Type B pancreatic cell (in vitro differentiated cells): ENCODE data around the gene SLC38A1. TPM values are rescaled to one million over a fixed set of nuclear protein-coding genes. Genes with fewer than 3 reads are reported as not detected.
A peak's percentile ranks its signal among the peaks of the same experiment; 100 is the strongest.
"Not testable (repeated sequence)": the region's sequence is repeated elsewhere in the genome, so short reads cannot be mapped to it uniquely, and the experiment has no call there.

Source experiments
- DNase-seq: peaks from one replicate; pipeline ENCODE4 v3.0.0; 2021; ENCODE audit warnings: mixed read lengths; ENCODE audit not compliant: unreplicated experiment; ENCODE audit errors: extremely low spot score
- H3K27ac Mint-ChIP-seq: 2 replicates; pipeline ENCODE4 v1.8.0; 2021; ENCODE audit warnings: mild to moderate bottlenecking, mixed read lengths
- H3K27me3 Mint-ChIP-seq: 2 replicates; pipeline ENCODE4 v1.8.0; 2021; ENCODE audit warnings: mixed read lengths
- H3K36me3 Mint-ChIP-seq: 2 replicates; pipeline ENCODE4 v1.8.0; 2021; ENCODE audit warnings: mixed read lengths
- H3K4me1 Mint-ChIP-seq: one replicate; pipeline ENCODE4 v1.8.0; 2021; ENCODE audit warnings: mixed read lengths; ENCODE audit not compliant: unreplicated experiment
- H3K4me3 Mint-ChIP-seq: 2 replicates; pipeline ENCODE4 v1.8.0; 2021; ENCODE audit warnings: mild to moderate bottlenecking, mixed read lengths
- H3K9me3 Mint-ChIP-seq: 2 replicates; pipeline ENCODE4 v1.8.0; 2021; ENCODE audit warnings: mixed read lengths
- CTCF ChIP-seq: fragments of 200-600 bp; sonication (generic); conservative IDR thresholded peaks from 2 replicates; pipeline ENCODE4 v1.5.0; 2021; ENCODE audit warnings: antibody characterized with exemption, mild to moderate bottlenecking
- total RNA-seq: library from RNA; stranded (reverse); gene quantifications from 2 replicates; pipeline ENCODE4 v1.2.1, GENCODE V29; 2021; ENCODE audit warnings: low replicate concordance

SLC38A1 gene
- total RNA-seq, 1 donor from 2014 or later = 99.8 TPM

- no peak overlapping the region for H3K4me3 Mint-ChIP-seq
- peaks cover 34% of the 10 kb centered on the region for H3K36me3 Mint-ChIP-seq
- no peak for TF ChIP-seq CTCF
- H3K4me1 Mint-ChIP-seq = peaks cover 13% of the 10 kb centered on the region
- H3K27ac Mint-ChIP-seq = no peak overlapping the region
- no peaks in the 10 kb centered on the region for H3K9me3 Mint-ChIP-seq
- no peaks in the 10 kb centered on the region for H3K27me3 Mint-ChIP-seq
- no peak for DNase-seq
These were observed 9.8 kb downstream of the SLC38A1 start for GRCh38 chr12:46259071-46259470.

DNA sequence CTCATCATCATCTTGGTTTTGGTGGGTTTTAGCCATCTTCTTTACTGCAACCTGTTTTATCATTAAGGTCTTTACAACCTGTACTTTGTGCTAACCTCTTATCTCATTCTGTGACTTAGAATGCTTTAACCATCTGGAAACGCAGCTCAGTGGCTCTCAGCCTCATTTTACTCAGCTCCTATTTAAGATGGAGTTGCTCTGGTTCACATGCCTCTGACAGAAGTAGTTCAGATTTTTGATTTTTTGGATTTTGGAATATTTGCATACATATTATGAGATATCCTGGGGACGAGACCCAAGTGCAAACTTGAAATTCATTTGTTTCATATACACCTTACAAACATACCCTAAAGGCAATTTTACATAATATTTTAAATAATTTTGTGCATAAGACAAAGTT lies 10.7 kb downstream of the SLC38A1 start:
- Mint-ChIP-seq H3K27me3 (no peaks in the 10 kb centered on the region), H3K4me1 (peaks cover 5% of the 10 kb centered on the region), H3K9me3 (no peaks in the 10 kb centered on the region), H3K4me3 (no peak overlapping the region), H3K36me3 (peaks cover 43% of the 10 kb centered on the region), H3K27ac (peak overlapping the region; percentile 22)
- no peak for TF ChIP-seq CTCF
- DNase-seq = no peak

- peaks cover 49% of the 10 kb centered on the region for H3K36me3 Mint-ChIP-seq
- H3K4me3 Mint-ChIP-seq = peak overlapping the region; percentile 9
- H3K27ac Mint-ChIP-seq = peak overlapping the region; percentile 53
These were observed 11.9 kb downstream of the SLC38A1 start for GRCh38 chr12:46256942-46257341.

DNA sequence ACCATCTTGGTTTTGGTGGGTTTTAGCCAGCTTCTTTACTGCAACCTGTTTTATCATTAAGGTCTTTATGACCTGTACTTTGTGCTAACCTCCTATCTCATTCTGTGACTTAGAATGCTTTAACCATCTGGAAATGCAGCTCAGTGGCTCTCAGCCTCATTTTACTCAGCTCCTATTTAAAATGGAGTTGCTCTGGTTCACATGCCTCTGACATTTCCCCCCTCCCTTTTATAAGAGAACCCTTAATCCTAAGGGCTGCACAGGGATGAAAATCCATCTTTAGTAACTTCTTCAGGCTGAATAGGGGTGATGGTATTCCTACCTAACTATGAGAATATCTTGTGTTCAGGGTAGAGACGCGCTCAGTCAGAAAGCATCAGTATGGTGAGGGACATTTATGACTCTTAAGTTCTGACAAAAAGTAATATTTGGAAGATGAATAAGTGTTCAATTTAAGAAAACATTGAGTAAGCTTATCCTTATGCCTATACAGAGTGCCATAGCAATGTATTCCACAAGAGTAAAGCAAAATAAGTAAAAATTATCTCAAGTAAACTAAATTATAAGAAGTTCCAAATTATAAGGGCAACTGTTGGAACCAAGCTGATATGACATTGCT lies 15.2 kb downstream of the SLC38A1 start:
- H3K27me3 Mint-ChIP-seq = no peaks in the 10 kb centered on the region
- no peaks in the 10 kb centered on the region for H3K9me3 Mint-ChIP-seq
- peaks cover 77% of the 10 kb centered on the region for H3K36me3 Mint-ChIP-seq
- no peak for TF ChIP-seq CTCF
- H3K27ac Mint-ChIP-seq = no peak overlapping the region
- H3K4me1 Mint-ChIP-seq = no peaks in the 10 kb centered on the region
- DNase-seq = no peak
- no peak overlapping the region for H3K4me3 Mint-ChIP-seq

More at GRCh38 chr12:46256942-46257341, 11.9 kb downstream of the SLC38A1 start:
- no peak for TF ChIP-seq CTCF
- Mint-ChIP-seq H3K9me3 (no peaks in the 10 kb centered on the region), H3K27me3 (no peaks in the 10 kb centered on the region), H3K4me1 (no peaks in the 10 kb centered on the region)
- DNase-seq = no peak

GRCh38 chr12:46251994-46252393 lies 16.8 kb downstream of the SLC38A1 start:
- H3K4me3 Mint-ChIP-seq, H3K27me3 Mint-ChIP-seq, DNase-seq, H3K4me1 Mint-ChIP-seq: not testable (repeated sequence)
- peaks cover 13% of the 10 kb centered on the region for H3K9me3 Mint-ChIP-seq
- H3K36me3 Mint-ChIP-seq = peaks cover 84% of the 10 kb centered on the region
- peak overlapping the region; percentile 50 for H3K27ac Mint-ChIP-seq

GRCh38 chr12:46249960-46250359 lies 18.9 kb downstream of the SLC38A1 start:
- not testable (repeated sequence) for H3K4me1 Mint-ChIP-seq, H3K4me3 Mint-ChIP-seq, H3K27me3 Mint-ChIP-seq, H3K27ac Mint-ChIP-seq, DNase-seq
- peaks cover 14% of the 10 kb centered on the region for H3K9me3 Mint-ChIP-seq
- H3K36me3 Mint-ChIP-seq = peaks cover 82% of the 10 kb centered on the region
